Measurements from ENCODE around the gene BTN3A1. TPM values are rescaled to one million over a fixed set of nuclear protein-coding genes. Genes with fewer than 3 reads are reported as not detected.

The BTN3A1 gene
- total RNA-seq, 1 experiment from 2014 or later = 2.0 TPM

DNA sequence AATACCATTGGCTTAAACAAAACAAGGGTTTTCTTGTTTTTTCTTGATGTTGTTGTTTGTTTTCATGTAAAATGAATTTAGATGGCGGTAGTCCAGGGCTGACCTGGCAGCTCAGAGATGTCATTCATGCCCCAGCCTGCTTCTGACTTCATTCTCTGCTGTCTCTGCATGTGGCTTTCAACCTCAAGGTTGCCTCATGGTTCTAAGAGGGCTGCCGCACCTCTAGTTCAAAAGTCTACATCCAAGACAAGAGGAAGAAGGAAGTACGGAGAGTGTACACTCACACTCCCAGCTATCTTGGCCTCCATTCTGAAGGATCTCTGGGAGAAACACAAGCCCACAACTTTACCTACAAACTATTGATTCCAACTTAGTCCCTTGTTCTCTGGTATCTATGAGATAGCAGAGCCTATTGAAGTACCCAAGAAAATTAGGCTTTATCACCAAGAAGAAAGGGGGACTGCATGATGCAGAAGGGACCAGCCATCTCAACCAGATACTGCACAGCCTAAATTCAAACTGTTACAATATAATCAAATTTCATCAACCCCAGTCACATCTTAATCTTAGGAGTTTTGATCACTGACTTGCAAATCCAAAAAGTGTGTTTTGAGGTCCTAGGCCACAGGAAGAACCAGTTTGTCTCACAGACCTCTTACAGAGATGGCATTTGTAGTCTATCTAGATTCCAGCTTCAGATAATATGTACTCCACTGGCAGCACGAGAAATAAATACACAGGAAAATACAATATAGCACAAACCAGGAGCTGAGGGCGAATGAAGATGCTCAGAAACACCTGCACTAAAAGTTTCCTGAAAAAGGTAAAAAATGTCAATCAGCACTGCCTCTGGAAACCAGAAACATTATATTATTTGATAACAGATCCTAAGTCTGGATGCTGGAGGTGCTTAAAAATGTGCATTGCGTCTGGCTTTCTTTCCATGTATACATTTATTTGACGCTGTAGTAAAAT, 37.4 kb downstream of the BTN3A1 start:
- Mint-ChIP-seq H3K4me3 (ENCODE audit: unreplicated experiment) (peak overlapping the region; percentile 0), H3K27me3 (ENCODE audit: insufficient read depth, unreplicated experiment) (no peaks in the 10 kb centered on the region), H3K36me3 (ENCODE audit: insufficient read depth, unreplicated experiment) (peaks cover 2% of the 10 kb centered on the region), H3K27ac (ENCODE audit: unreplicated experiment) (no peak overlapping the region), H3K4me1 (ENCODE audit: low read depth, unreplicated experiment) (peaks cover 6% of the 10 kb centered on the region), H3K9me3 (ENCODE audit: unreplicated experiment) (peaks cover 26% of the 10 kb centered on the region)
- Histone ChIP-seq H3K27me3 (replicated peaks; ENCODE audit: control insufficient read depth, insufficient read depth, low read length) (no peaks in the 10 kb centered on the region), H3K4me3 (ENCODE audit: low read depth, low read length) (no peak overlapping the region), H3K36me3 (ENCODE audit: control insufficient read depth, insufficient read depth, low read length) (no peaks in the 10 kb centered on the region), H3K4me1 (no peaks in the 10 kb centered on the region), H3K9me3 (peaks cover 6% of the 10 kb centered on the region; the same call in 1 of the 2 replicates)
- BruUV-seq (replicated peaks) = no TSS peak
- no peak for DNase-seq
- intact Hi-C loops (cut with micrococcal nuclease; ENCODE audit: unreplicated experiment) = no loop called here
- CTCF ChIA-PET = no interaction called here
- no peak for TF ChIP-seq CTCF (IDR thresholded peaks at IDR 0.05; ENCODE audit: insufficient read depth in 1 of 2, low read depth in 1 of 2, low read length in 1 of 2, severe bottlenecking in 1 of 2, unreplicated experiment in 1 of 2)
- POLR2A ChIA-PET = no interaction called here

- CTCF ChIA-PET = no interaction called here
- no peaks in the 10 kb centered on the region for H3K9me3 ChIP-seq
- Mint-ChIP-seq H3K9me3 (ENCODE audit: unreplicated experiment) (peaks cover 18% of the 10 kb centered on the region), H3K36me3 (ENCODE audit: insufficient read depth, unreplicated experiment) (no peaks in the 10 kb centered on the region), H3K27me3 (ENCODE audit: insufficient read depth, unreplicated experiment) (no peaks in the 10 kb centered on the region), H3K4me1 (ENCODE audit: low read depth, unreplicated experiment) (peaks cover 6% of the 10 kb centered on the region), H3K27ac (ENCODE audit: unreplicated experiment) (no peak overlapping the region), H3K4me3 (ENCODE audit: unreplicated experiment) (no peak overlapping the region)
- no peak for DNase-seq
- no peaks in the 10 kb centered on the region for H3K36me3 ChIP-seq (ENCODE audit: control insufficient read depth, insufficient read depth, low read length)
- intact Hi-C loops (cut with micrococcal nuclease; ENCODE audit: unreplicated experiment) = no loop called here
- H3K27me3 ChIP-seq (replicated peaks; ENCODE audit: control insufficient read depth, insufficient read depth, low read length) = no peaks in the 10 kb centered on the region
- POLR2A ChIA-PET = no interaction called here
- no peak for TF ChIP-seq CTCF (IDR thresholded peaks at IDR 0.05; ENCODE audit: insufficient read depth in 1 of 2, low read depth in 1 of 2, low read length in 1 of 2, severe bottlenecking in 1 of 2, unreplicated experiment in 1 of 2)
- no TSS peak for BruUV-seq (replicated peaks)
- no peaks in the 10 kb centered on the region for H3K4me1 ChIP-seq
- H3K4me3 ChIP-seq (ENCODE audit: low read depth, low read length) = no peak overlapping the region
Measured at GRCh38 chr6:26440977-26441358, 38.9 kb downstream of the BTN3A1 start.

DNA sequence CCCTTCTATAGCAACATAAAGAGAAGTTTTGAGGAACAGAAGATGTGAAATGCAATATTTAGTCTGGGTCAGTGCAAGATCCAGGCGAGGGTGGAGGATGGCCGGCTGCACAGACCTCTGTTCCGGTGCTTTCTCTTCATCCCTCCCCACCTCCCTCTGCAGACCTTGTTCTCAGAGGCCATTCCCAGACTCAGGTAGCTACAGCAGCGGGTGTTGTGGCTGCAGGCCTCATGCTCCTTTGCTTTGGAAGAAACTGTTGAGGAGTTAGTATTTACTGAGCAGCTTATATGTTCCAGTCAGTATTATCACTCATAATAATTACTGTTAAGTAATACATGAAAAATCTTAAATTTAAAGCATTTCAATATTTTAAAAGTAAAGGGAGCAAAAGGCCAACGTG, 39.9 kb downstream of the BTN3A1 start:
- no peak for DNase-seq
- Mint-ChIP-seq H3K27ac (ENCODE audit: unreplicated experiment) (no peak overlapping the region), H3K9me3 (ENCODE audit: unreplicated experiment) (peaks cover 8% of the 10 kb centered on the region), H3K4me1 (ENCODE audit: low read depth, unreplicated experiment) (peaks cover 6% of the 10 kb centered on the region), H3K27me3 (ENCODE audit: insufficient read depth, unreplicated experiment) (no peaks in the 10 kb centered on the region), H3K4me3 (ENCODE audit: unreplicated experiment) (no peak overlapping the region), H3K36me3 (ENCODE audit: insufficient read depth, unreplicated experiment) (no peaks in the 10 kb centered on the region)
- H3K4me1 ChIP-seq = no peaks in the 10 kb centered on the region
- H3K27me3 ChIP-seq (replicated peaks; ENCODE audit: control insufficient read depth, insufficient read depth, low read length) = no peaks in the 10 kb centered on the region
- POLR2A ChIA-PET = no interaction called here
- H3K4me3 ChIP-seq (ENCODE audit: low read depth, low read length) = no peak overlapping the region
- no peaks in the 10 kb centered on the region for H3K36me3 ChIP-seq (ENCODE audit: control insufficient read depth, insufficient read depth, low read length)
- H3K9me3 ChIP-seq = no peaks in the 10 kb centered on the region
- no peak for TF ChIP-seq CTCF (IDR thresholded peaks at IDR 0.05; ENCODE audit: insufficient read depth in 1 of 2, low read depth in 1 of 2, low read length in 1 of 2, severe bottlenecking in 1 of 2, unreplicated experiment in 1 of 2)
- BruUV-seq (replicated peaks) = no TSS peak
- CTCF ChIA-PET = no interaction called here
- intact Hi-C loops (cut with micrococcal nuclease; ENCODE audit: unreplicated experiment) = no loop called here

All from Caco-2 (cell line).